ENCODE measurements around the gene NOS1AP.
"Not testable (repeated sequence)": the region's sequence is repeated elsewhere in the genome, so short reads cannot be mapped to it uniquely, and the experiment has no call there.

DNA sequence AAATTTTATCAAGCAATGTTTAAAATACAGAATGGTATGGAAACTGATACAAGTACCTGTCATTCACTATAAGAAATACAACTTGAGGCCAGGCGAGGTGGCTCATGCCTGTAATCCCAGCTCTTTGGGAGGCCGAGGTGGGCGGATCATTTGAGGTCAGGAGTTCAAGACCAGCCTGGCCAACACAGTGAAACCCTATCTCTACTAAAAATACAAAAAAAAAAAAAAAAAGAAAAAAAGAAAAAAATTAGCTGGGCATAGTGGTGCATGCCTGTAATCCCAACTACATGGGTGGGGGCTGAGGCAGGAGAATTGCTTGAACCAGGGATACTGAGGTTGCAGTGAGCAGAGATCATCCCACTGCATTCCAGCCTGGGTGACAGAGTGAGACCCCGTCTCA lies 2.7 kb upstream of the NOS1AP start:
- TF ChIP-seq, protein P1, sequence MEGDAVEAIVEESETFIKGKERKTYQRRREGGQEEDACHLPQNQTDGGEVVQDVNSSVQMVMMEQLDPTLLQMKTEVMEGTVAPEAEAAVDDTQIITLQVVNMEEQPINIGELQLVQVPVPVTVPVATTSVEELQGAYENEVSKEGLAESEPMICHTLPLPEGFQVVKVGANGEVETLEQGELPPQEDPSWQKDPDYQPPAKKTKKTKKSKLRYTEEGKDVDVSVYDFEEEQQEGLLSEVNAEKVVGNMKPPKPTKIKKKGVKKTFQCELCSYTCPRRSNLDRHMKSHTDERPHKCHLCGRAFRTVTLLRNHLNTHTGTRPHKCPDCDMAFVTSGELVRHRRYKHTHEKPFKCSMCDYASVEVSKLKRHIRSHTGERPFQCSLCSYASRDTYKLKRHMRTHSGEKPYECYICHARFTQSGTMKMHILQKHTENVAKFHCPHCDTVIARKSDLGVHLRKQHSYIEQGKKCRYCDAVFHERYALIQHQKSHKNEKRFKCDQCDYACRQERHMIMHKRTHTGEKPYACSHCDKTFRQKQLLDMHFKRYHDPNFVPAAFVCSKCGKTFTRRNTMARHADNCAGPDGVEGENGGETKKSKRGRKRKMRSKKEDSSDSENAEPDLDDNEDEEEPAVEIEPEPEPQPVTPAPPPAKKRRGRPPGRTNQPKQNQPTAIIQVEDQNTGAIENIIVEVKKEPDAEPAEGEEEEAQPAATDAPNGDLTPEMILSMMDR (conservative IDR thresholded peaks at IDR 0.05; ENCODE audit: low read depth in 2 of 2) = not testable (repeated sequence)
- TF ChIP-seq STAT1 (IDR thresholded peaks at IDR 0.05; ENCODE audit: unreplicated experiment); JUNB (IDR thresholded peaks at IDR 0.05; ENCODE audit: unreplicated experiment); EZH2 (IDR thresholded peaks at IDR 0.05; ENCODE audit: low read depth, unreplicated experiment); NANOG (IDR thresholded peaks at IDR 0.05; ENCODE audit: borderline replicate concordance); POLR2AphosphoS5 (IDR thresholded peaks at IDR 0.05; ENCODE audit: low read depth): not testable (repeated sequence)
- TF ChIP-seq, protein P2, sequence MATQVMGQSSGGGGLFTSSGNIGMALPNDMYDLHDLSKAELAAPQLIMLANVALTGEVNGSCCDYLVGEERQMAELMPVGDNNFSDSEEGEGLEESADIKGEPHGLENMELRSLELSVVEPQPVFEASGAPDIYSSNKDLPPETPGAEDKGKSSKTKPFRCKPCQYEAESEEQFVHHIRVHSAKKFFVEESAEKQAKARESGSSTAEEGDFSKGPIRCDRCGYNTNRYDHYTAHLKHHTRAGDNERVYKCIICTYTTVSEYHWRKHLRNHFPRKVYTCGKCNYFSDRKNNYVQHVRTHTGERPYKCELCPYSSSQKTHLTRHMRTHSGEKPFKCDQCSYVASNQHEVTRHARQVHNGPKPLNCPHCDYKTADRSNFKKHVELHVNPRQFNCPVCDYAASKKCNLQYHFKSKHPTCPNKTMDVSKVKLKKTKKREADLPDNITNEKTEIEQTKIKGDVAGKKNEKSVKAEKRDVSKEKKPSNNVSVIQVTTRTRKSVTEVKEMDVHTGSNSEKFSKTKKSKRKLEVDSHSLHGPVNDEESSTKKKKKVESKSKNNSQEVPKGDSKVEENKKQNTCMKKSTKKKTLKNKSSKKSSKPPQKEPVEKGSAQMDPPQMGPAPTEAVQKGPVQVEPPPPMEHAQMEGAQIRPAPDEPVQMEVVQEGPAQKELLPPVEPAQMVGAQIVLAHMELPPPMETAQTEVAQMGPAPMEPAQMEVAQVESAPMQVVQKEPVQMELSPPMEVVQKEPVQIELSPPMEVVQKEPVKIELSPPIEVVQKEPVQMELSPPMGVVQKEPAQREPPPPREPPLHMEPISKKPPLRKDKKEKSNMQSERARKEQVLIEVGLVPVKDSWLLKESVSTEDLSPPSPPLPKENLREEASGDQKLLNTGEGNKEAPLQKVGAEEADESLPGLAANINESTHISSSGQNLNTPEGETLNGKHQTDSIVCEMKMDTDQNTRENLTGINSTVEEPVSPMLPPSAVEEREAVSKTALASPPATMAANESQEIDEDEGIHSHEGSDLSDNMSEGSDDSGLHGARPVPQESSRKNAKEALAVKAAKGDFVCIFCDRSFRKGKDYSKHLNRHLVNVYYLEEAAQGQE (IDR thresholded peaks at IDR 0.05; ENCODE audit: unreplicated experiment) = not testable (repeated sequence)
